ENCODE measurements around the gene ARHGEF28.

ARHGEF28 gene

GRCh38 chr5:73678322-73678740 lies 52.3 kb downstream of the ARHGEF28 start:
- no peak for DNase-seq (ENCODE audit: low spot score)
- Mint-ChIP-seq H3K27ac (no peak overlapping the region), H3K4me1 (ENCODE audit: low read depth) (no peaks in the 10 kb centered on the region), H3K9me3 (no peaks in the 10 kb centered on the region), H3K27me3 (ENCODE audit: low read depth) (peaks cover 6% of the 10 kb centered on the region), H3K4me3 (no peak overlapping the region), H3K36me3 (ENCODE audit: low read depth) (no peaks in the 10 kb centered on the region)

- Mint-ChIP-seq H3K27ac (no peak overlapping the region), H3K36me3 (ENCODE audit: low read depth) (no peaks in the 10 kb centered on the region), H3K4me1 (ENCODE audit: low read depth) (no peaks in the 10 kb centered on the region), H3K9me3 (no peaks in the 10 kb centered on the region), H3K4me3 (no peak overlapping the region), H3K27me3 (ENCODE audit: low read depth) (peaks cover 6% of the 10 kb centered on the region)
- no peak for DNase-seq (ENCODE audit: low spot score)
Measured at GRCh38 chr5:73678807-73679206, 52.8 kb downstream of the ARHGEF28 start.

- Mint-ChIP-seq H3K27ac (no peak overlapping the region), H3K36me3 (ENCODE audit: low read depth) (no peaks in the 10 kb centered on the region), H3K4me1 (ENCODE audit: low read depth) (no peaks in the 10 kb centered on the region), H3K9me3 (no peaks in the 10 kb centered on the region), H3K4me3 (no peak overlapping the region), H3K27me3 (ENCODE audit: low read depth) (peaks cover 2% of the 10 kb centered on the region)
- no peak for DNase-seq (ENCODE audit: low spot score)
Measured at GRCh38 chr5:73682176-73682575, 56.2 kb downstream of the ARHGEF28 start.

GRCh38 chr5:73684691-73685090 lies 58.7 kb downstream of the ARHGEF28 start:
- Mint-ChIP-seq H3K27me3 (ENCODE audit: low read depth) (peaks cover 2% of the 10 kb centered on the region), H3K4me3 (no peak overlapping the region), H3K36me3 (ENCODE audit: low read depth) (no peaks in the 10 kb centered on the region), H3K4me1 (ENCODE audit: low read depth) (no peaks in the 10 kb centered on the region), H3K27ac (no peak overlapping the region), H3K9me3 (no peaks in the 10 kb centered on the region)
- no peak for DNase-seq (ENCODE audit: low spot score)

- Mint-ChIP-seq H3K4me3 (no peak overlapping the region), H3K27ac (no peak overlapping the region), H3K36me3 (ENCODE audit: low read depth) (no peaks in the 10 kb centered on the region), H3K9me3 (no peaks in the 10 kb centered on the region), H3K27me3 (ENCODE audit: low read depth) (peaks cover 2% of the 10 kb centered on the region), H3K4me1 (ENCODE audit: low read depth) (no peaks in the 10 kb centered on the region)
- DNase-seq (ENCODE audit: low spot score): no peak
Measured at GRCh38 chr5:73686912-73687311, 60.9 kb downstream of the ARHGEF28 start.

- no peak overlapping the region for H3K4me3 Mint-ChIP-seq
- no peak overlapping the region for H3K27ac Mint-ChIP-seq
- DNase-seq (ENCODE audit: low spot score): no peak
- H3K9me3 Mint-ChIP-seq: no peaks in the 10 kb centered on the region
- H3K36me3 Mint-ChIP-seq (ENCODE audit: low read depth): no peaks in the 10 kb centered on the region
- peaks cover 2% of the 10 kb centered on the region for H3K27me3 Mint-ChIP-seq (ENCODE audit: low read depth)
- no peaks in the 10 kb centered on the region for H3K4me1 Mint-ChIP-seq (ENCODE audit: low read depth)
Measured at GRCh38 chr5:73687357-73687756, 61.4 kb downstream of the ARHGEF28 start.

GRCh38 chr5:73690015-73690414 lies 64.0 kb downstream of the ARHGEF28 start:
- Mint-ChIP-seq H3K27ac (no peak overlapping the region), H3K9me3 (no peaks in the 10 kb centered on the region), H3K4me3 (no peak overlapping the region), H3K4me1 (ENCODE audit: low read depth) (peaks cover 7% of the 10 kb centered on the region), H3K36me3 (ENCODE audit: low read depth) (no peaks in the 10 kb centered on the region), H3K27me3 (ENCODE audit: low read depth) (no peaks in the 10 kb centered on the region)
- DNase-seq (ENCODE audit: low spot score): no peak

GRCh38 chr5:73691302-73692080 lies 65.5 kb downstream of the ARHGEF28 start:
- Mint-ChIP-seq H3K27me3 (ENCODE audit: low read depth) (no peaks in the 10 kb centered on the region), H3K4me1 (ENCODE audit: low read depth) (peaks cover 7% of the 10 kb centered on the region), H3K9me3 (no peaks in the 10 kb centered on the region), H3K36me3 (ENCODE audit: low read depth) (no peaks in the 10 kb centered on the region), H3K27ac (no peak overlapping the region), H3K4me3 (no peak overlapping the region)
- no peak for DNase-seq (ENCODE audit: low spot score)

GRCh38 chr5:73692166-73692640 lies 66.2 kb downstream of the ARHGEF28 start:
- H3K9me3 Mint-ChIP-seq: no peaks in the 10 kb centered on the region
- no peak overlapping the region for H3K27ac Mint-ChIP-seq
- H3K4me1 Mint-ChIP-seq (ENCODE audit: low read depth): peaks cover 7% of the 10 kb centered on the region
- no peak for DNase-seq (ENCODE audit: low spot score)
- H3K4me3 Mint-ChIP-seq: no peak overlapping the region
- H3K36me3 Mint-ChIP-seq (ENCODE audit: low read depth): no peaks in the 10 kb centered on the region
- no peaks in the 10 kb centered on the region for H3K27me3 Mint-ChIP-seq (ENCODE audit: low read depth)

GRCh38 chr5:73692981-73693380 lies 67.0 kb downstream of the ARHGEF28 start:
- peaks cover 7% of the 10 kb centered on the region for H3K4me1 Mint-ChIP-seq (ENCODE audit: low read depth)
- no peaks in the 10 kb centered on the region for H3K27me3 Mint-ChIP-seq (ENCODE audit: low read depth)
- no peaks in the 10 kb centered on the region for H3K9me3 Mint-ChIP-seq
- H3K36me3 Mint-ChIP-seq (ENCODE audit: low read depth): no peaks in the 10 kb centered on the region
- H3K27ac Mint-ChIP-seq: no peak overlapping the region
- H3K4me3 Mint-ChIP-seq: no peak overlapping the region
- DNase-seq (ENCODE audit: low spot score): no peak

GRCh38 chr5:73693573-73694061 lies 67.6 kb downstream of the ARHGEF28 start:
- H3K9me3 Mint-ChIP-seq: no peaks in the 10 kb centered on the region
- no peak overlapping the region for H3K27ac Mint-ChIP-seq
- H3K27me3 Mint-ChIP-seq (ENCODE audit: low read depth): no peaks in the 10 kb centered on the region
- H3K4me3 Mint-ChIP-seq: no peak overlapping the region
- H3K4me1 Mint-ChIP-seq (ENCODE audit: low read depth): peaks cover 7% of the 10 kb centered on the region
- H3K36me3 Mint-ChIP-seq (ENCODE audit: low read depth): no peaks in the 10 kb centered on the region
- DNase-seq (ENCODE audit: low spot score): no peak

- no peaks in the 10 kb centered on the region for H3K9me3 Mint-ChIP-seq
- no peak overlapping the region for H3K27ac Mint-ChIP-seq
- no peaks in the 10 kb centered on the region for H3K36me3 Mint-ChIP-seq (ENCODE audit: low read depth)
- H3K27me3 Mint-ChIP-seq (ENCODE audit: low read depth): no peaks in the 10 kb centered on the region
- no peak overlapping the region for H3K4me3 Mint-ChIP-seq
- peaks cover 7% of the 10 kb centered on the region for H3K4me1 Mint-ChIP-seq (ENCODE audit: low read depth)
- peak; percentile 34 for DNase-seq (ENCODE audit: low spot score)
Measured at GRCh38 chr5:73694089-73694488, 68.1 kb downstream of the ARHGEF28 start.

- Mint-ChIP-seq H3K27ac (no peak overlapping the region), H3K9me3 (no peaks in the 10 kb centered on the region), H3K4me3 (no peak overlapping the region), H3K27me3 (ENCODE audit: low read depth) (peaks cover 12% of the 10 kb centered on the region), H3K36me3 (ENCODE audit: low read depth) (no peaks in the 10 kb centered on the region), H3K4me1 (ENCODE audit: low read depth) (peaks cover 7% of the 10 kb centered on the region)
- DNase-seq (ENCODE audit: low spot score): no peak
Measured at GRCh38 chr5:73698011-73698410, 72.0 kb downstream of the ARHGEF28 start.

- Mint-ChIP-seq H3K27me3 (ENCODE audit: low read depth) (peaks cover 12% of the 10 kb centered on the region), H3K27ac (no peak overlapping the region), H3K4me3 (no peak overlapping the region), H3K36me3 (ENCODE audit: low read depth) (no peaks in the 10 kb centered on the region), H3K4me1 (ENCODE audit: low read depth) (no peaks in the 10 kb centered on the region), H3K9me3 (no peaks in the 10 kb centered on the region)
- no peak for DNase-seq (ENCODE audit: low spot score)
Measured at GRCh38 chr5:73701566-73701965, 75.6 kb downstream of the ARHGEF28 start.

- H3K9me3 Mint-ChIP-seq: no peaks in the 10 kb centered on the region
- no peak overlapping the region for H3K4me3 Mint-ChIP-seq
- no peak overlapping the region for H3K27ac Mint-ChIP-seq
- H3K27me3 Mint-ChIP-seq (ENCODE audit: low read depth): peaks cover 12% of the 10 kb centered on the region
- no peaks in the 10 kb centered on the region for H3K4me1 Mint-ChIP-seq (ENCODE audit: low read depth)
- no peaks in the 10 kb centered on the region for H3K36me3 Mint-ChIP-seq (ENCODE audit: low read depth)
- no peak for DNase-seq (ENCODE audit: low spot score)
Measured at GRCh38 chr5:73702534-73702933, 76.5 kb downstream of the ARHGEF28 start.

All from T-helper 2 cell treated with Interferon-gamma antibody and Interleukin-4, amounts not matched to agents 5 μg/mL and 100 μg/mL, for 36 hours (primary cell).